Fibroblast of lung (primary cell): ENCODE measurements around the gene SPNS1. TPM values are rescaled to one million over a fixed set of nuclear protein-coding genes. Genes with fewer than 3 reads are reported as not detected.

Source experiments
- DNase-seq, 2 donors: peaks; one replicate each; pipeline versions ENCODE4 v3.0.0 to v3.0.0-alpha.2; 2010; ENCODE audit warnings: low read depth in 2 of 2
- H2AFZ ChIP-seq: 2 replicates; pipeline ENCODE4 v1.5.1; 2012; ENCODE audit warnings: low read length, control low read depth, inconsistent platforms
- H3K27ac ChIP-seq: 2 replicates; pipeline ENCODE4 v1.5.1; 2011; ENCODE audit warnings: low read length, control low read depth; ENCODE audit not compliant: insufficient read depth
- H3K27me3 ChIP-seq: 2 replicates; pipeline ENCODE4 v1.5.1; 2011; ENCODE audit warnings: mild to moderate bottlenecking, low read length; ENCODE audit not compliant: control insufficient read depth, insufficient read depth
- H3K36me3 ChIP-seq: 2 replicates; pipeline ENCODE4 v1.5.1; 2011; ENCODE audit warnings: low read length; ENCODE audit not compliant: control insufficient read depth, insufficient read depth
- H3K4me1 ChIP-seq: 2 replicates; pipeline ENCODE4 v1.5.1; 2011; ENCODE audit warnings: low read length; ENCODE audit not compliant: control insufficient read depth, insufficient read depth; ENCODE audit errors: extremely low read depth
- H3K4me2 ChIP-seq: 2 replicates; pipeline ENCODE4 v1.5.1; 2011; ENCODE audit warnings: low read length, control low read depth; ENCODE audit not compliant: insufficient read depth; ENCODE audit errors: extremely low read depth
- H3K4me3 ChIP-seq, 4 experiments: fragments of 200-600 bp in 1 of 4; sonication (generic) in 1 of 4; replicated peaks in 1 of 4; 2 replicates each; pipeline ENCODE4 v1.5.1; 2011 to 2016; ENCODE audit warnings: low read length in 4 of 4, low read depth in 3 of 4, mild to moderate bottlenecking in 3 of 4, control low read depth in 2 of 4, inconsistent platforms in 1 of 4, mixed read lengths in 1 of 4; ENCODE audit not compliant: insufficient read depth in 1 of 4; ENCODE audit errors: control extremely low read depth in 1 of 4
- H3K79me2 ChIP-seq: 2 replicates; pipeline ENCODE4 v1.5.1; 2012; ENCODE audit warnings: mild to moderate bottlenecking, low read length, inconsistent platforms; ENCODE audit not compliant: control insufficient read depth, insufficient read depth
- H3K9ac ChIP-seq: 2 replicates; pipeline ENCODE4 v1.5.1; 2011; ENCODE audit warnings: mild to moderate bottlenecking, low read length, control low read depth; ENCODE audit not compliant: insufficient read depth
- H3K9me3 ChIP-seq: 2 replicates; pipeline ENCODE4 v1.5.1; 2012; ENCODE audit warnings: low read depth, low read length; ENCODE audit not compliant: control insufficient read depth, insufficient read depth
- H4K20me1 ChIP-seq: 2 replicates; pipeline ENCODE4 v1.5.1; 2011; ENCODE audit warnings: low read length; ENCODE audit not compliant: control insufficient read depth, insufficient read depth; ENCODE audit errors: extremely low read depth
- EZH2 ChIP-seq: IDR thresholded peaks from 2 replicates; pipeline ENCODE4 v1.5.1; 2012; ENCODE audit warnings: low read length, control low read depth, mild to moderate bottlenecking; ENCODE audit errors: missing control alignments
- polyA plus RNA-seq, 2 donors: library from polyadenylated mRNA; depleted of rRNA in 1 of 2; stranded (reverse) in 1 of 2; unstranded in 1 of 2; fragments of >200 nt; gene quantifications; 2 replicates each; pipeline ENCODE4 v1.2.1, GENCODE V29; 2011 to 2012; ENCODE audit warnings: missing spikeins in 1 of 2
- total RNA-seq: library from RNA; depleted of rRNA; stranded (reverse); fragments of >200 nt; gene quantifications from 2 replicates; pipeline ENCODE4 v1.2.1, GENCODE V29; 2014
- TF ChIP-seq, protein P1 (sequence below), 2 donors: IDR thresholded peaks in 1 of 2; conservative IDR thresholded peaks in 1 of 2; 1 replicate in 1 of 2; 2 replicates in 1 of 2; pipeline ENCODE4 v1.5.1; 2011 to 2012; ENCODE audit warnings: low read length in 2 of 2, control low read depth in 1 of 2, inconsistent platforms in 1 of 2, low read depth in 1 of 2, mild to moderate bottlenecking in 1 of 2

SPNS1 gene
- total and polyA plus RNA-seq, 2 donors (not counting 1 experiment from before 2014, with no cell fraction given) = 19.5 to 27.1 TPM

GRCh38 chr16:29007730-29008593 lies 33.4 kb downstream of the SPNS1 start:
- Histone ChIP-seq H3K9ac (no peak overlapping the region), H3K4me3 (no peak overlapping the region), H2AFZ (no peak overlapping the region), H3K4me2 (no peak overlapping the region), H4K20me1 (no peaks in the 10 kb centered on the region), H3K4me1 (no peaks in the 10 kb centered on the region), H3K27ac (no peak overlapping the region), H3K36me3 (no peaks in the 10 kb centered on the region), H3K9me3 (no peaks in the 10 kb centered on the region), H3K79me2 (no peaks in the 10 kb centered on the region), H3K27me3 (no peaks in the 10 kb centered on the region)
- TF ChIP-seq EZH2 = no peak
- TF ChIP-seq, protein P1, sequence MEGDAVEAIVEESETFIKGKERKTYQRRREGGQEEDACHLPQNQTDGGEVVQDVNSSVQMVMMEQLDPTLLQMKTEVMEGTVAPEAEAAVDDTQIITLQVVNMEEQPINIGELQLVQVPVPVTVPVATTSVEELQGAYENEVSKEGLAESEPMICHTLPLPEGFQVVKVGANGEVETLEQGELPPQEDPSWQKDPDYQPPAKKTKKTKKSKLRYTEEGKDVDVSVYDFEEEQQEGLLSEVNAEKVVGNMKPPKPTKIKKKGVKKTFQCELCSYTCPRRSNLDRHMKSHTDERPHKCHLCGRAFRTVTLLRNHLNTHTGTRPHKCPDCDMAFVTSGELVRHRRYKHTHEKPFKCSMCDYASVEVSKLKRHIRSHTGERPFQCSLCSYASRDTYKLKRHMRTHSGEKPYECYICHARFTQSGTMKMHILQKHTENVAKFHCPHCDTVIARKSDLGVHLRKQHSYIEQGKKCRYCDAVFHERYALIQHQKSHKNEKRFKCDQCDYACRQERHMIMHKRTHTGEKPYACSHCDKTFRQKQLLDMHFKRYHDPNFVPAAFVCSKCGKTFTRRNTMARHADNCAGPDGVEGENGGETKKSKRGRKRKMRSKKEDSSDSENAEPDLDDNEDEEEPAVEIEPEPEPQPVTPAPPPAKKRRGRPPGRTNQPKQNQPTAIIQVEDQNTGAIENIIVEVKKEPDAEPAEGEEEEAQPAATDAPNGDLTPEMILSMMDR (conservative IDR thresholded peaks at IDR 0.05 in 1 of 2, IDR thresholded peaks at IDR 0.05 in 1 of 2; ENCODE audit: low read depth in 1 of 2, low read length in 2 of 2) = no peak
- peak; percentile 61 to 85 for DNase-seq

GRCh38 chr16:29009050-29009837 lies 34.7 kb downstream of the SPNS1 start:
- H3K79me2 ChIP-seq = no peaks in the 10 kb centered on the region
- H3K9ac ChIP-seq = no peak overlapping the region
- no peaks in the 10 kb centered on the region for H3K4me1 ChIP-seq
- TF ChIP-seq EZH2 = no peak
- TF ChIP-seq, protein P1 (conservative IDR thresholded peaks at IDR 0.05 in 1 of 2, IDR thresholded peaks at IDR 0.05 in 1 of 2; ENCODE audit: low read depth in 1 of 2, low read length in 2 of 2) = no peak
- no peak overlapping the region for H3K27ac ChIP-seq
- no peak overlapping the region for H2AFZ ChIP-seq
- no peaks in the 10 kb centered on the region for H4K20me1 ChIP-seq
- no peak for DNase-seq
- H3K36me3 ChIP-seq = no peaks in the 10 kb centered on the region
- no peaks in the 10 kb centered on the region for H3K9me3 ChIP-seq
- no peak overlapping the region for H3K4me3 ChIP-seq
- no peaks in the 10 kb centered on the region for H3K27me3 ChIP-seq
- H3K4me2 ChIP-seq = no peak overlapping the region

DNA sequence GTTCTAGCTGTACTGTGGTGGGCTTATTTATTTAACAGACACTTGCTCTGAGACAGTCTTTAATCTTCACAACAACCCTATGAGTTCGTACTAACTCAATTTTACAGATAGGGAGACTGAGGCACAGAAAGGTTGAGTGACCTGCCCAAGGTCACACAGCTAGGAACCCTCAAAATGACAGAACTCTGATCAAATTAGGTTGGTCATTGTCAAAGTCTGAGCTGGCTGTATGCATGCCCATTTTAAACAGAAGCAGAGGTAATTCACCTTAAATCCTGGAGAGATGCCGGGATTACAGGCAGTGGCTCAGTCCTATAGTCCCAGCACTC lies 35.2 kb downstream of the SPNS1 start:
- Histone ChIP-seq H3K4me2 (no peak overlapping the region), H2AFZ (no peak overlapping the region), H3K4me1 (no peaks in the 10 kb centered on the region), H4K20me1 (no peaks in the 10 kb centered on the region), H3K79me2 (no peaks in the 10 kb centered on the region), H3K27me3 (no peaks in the 10 kb centered on the region), H3K27ac (no peak overlapping the region), H3K9me3 (no peaks in the 10 kb centered on the region), H3K36me3 (no peaks in the 10 kb centered on the region), H3K9ac (no peak overlapping the region), H3K4me3 (no peak overlapping the region)
- TF ChIP-seq, protein P1 (conservative IDR thresholded peaks at IDR 0.05 in 1 of 2, IDR thresholded peaks at IDR 0.05 in 1 of 2; ENCODE audit: low read depth in 1 of 2, low read length in 2 of 2) = no peak
- TF ChIP-seq EZH2 = no peak
- no peak for DNase-seq
